H1 (cell line): ENCODE measurements around the gene ANKRD27. TPM values are rescaled to one million over a fixed set of nuclear protein-coding genes. Genes with fewer than 3 reads are reported as not detected.

Source experiments
- ASH2L ChIP-seq: fragments of 200-600, 300-600 bp; sonication (generic); IDR thresholded peaks from one replicate; pipeline ENCODE4 v1.7.1; 2017; ENCODE audit warnings: low read length
- BRCA1 ChIP-seq: IDR thresholded peaks from 2 replicates; pipeline ENCODE4 v1.6.1; 2012; ENCODE audit warnings: low read depth, low read length, improper control_type of control experiment
- KDM5A ChIP-seq: fragments of 200-600 bp; IDR thresholded peaks from 2 replicates; pipeline ENCODE4 v1.7.1; 2012; ENCODE audit warnings: mild to moderate bottlenecking, low read length, inconsistent platforms, mixed read lengths
- NANOG ChIP-seq: IDR thresholded peaks from 2 replicates; pipeline ENCODE4 v1.6.1; 2011; ENCODE audit warnings: low read length, low read depth, mild to moderate bottlenecking, inconsistent platforms; ENCODE audit not compliant: insufficient read depth, poor library complexity, severe bottlenecking
- SAP30 ChIP-seq: fragments of 300-600 bp; sonication (generic); IDR thresholded peaks from 2 replicates; pipeline ENCODE4 v1.7.1; 2012; ENCODE audit warnings: low read length, moderate library complexity, mild to moderate bottlenecking, inconsistent platforms; ENCODE audit not compliant: insufficient read depth, insufficient replicate concordance
- SIX5 ChIP-seq: IDR thresholded peaks from 2 replicates; pipeline ENCODE4 v1.6.1; 2011; ENCODE audit warnings: mild to moderate bottlenecking, low read depth, low read length
- polyA plus RNA-seq, 7 experiments: library from polyadenylated mRNA; depleted of rRNA in 3 of 7; stranded (reverse) in 5 of 7; unstranded in 2 of 7; fragments of >200 nt in 5 of 7; fragments of 200-250 nt in 2 of 7; gene quantifications; 1 replicate in 5 of 7; 2 replicates in 1 of 7; 4 replicates in 1 of 7; pipeline versions ENCODE4 v1.2.1 to v1.2.3, GENCODE V29; 2011 to 2013; ENCODE audit warnings: missing spikeins in 2 of 7, mixed read lengths in 2 of 7
- total RNA-seq: library from RNA; stranded (reverse); fragmentation: NEBNext Ultra II Directional; extraction: Animal tissue kit (Norgen Biotek cat#: 25700); gene quantifications from 2 replicates; pipeline ENCODE4 v1.2.1, GENCODE V29; 2021
- TF ChIP-seq, protein P1 (sequence below): fragments of 300-600 bp; sonication (generic); IDR thresholded peaks from 2 replicates; pipeline ENCODE4 v1.7.1; 2012; ENCODE audit warnings: low read length, moderate library complexity, mild to moderate bottlenecking, inconsistent platforms; ENCODE audit not compliant: insufficient replicate concordance

Gene ANKRD27
- total and polyA plus RNA-seq, 2 of the 8 experiments (the other 6 are each of a cell fraction or from before 2014, with no cell fraction given), result 27.9 to 55.7 TPM

DNA sequence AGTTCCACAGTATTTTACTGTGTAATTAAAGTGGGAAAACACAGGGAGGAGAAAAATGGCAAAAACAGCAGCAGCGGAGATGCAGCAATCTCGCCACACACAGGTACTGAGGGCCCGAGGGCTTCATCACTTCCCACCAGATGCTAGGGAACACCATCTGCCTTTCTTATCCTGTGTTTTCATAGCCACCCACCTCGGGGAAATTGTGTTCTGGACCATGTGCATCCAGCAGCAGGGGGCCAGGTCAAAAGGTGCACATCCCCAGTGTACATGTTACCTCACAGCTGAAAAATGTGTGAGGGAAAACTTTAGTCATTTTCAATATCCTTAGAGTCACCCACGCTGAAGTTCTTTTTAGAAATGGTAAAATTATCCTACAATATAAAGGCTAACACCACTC is 63.8 kb downstream of the ANKRD27 start (continued):
- no peak for TF ChIP-seq NANOG
- no peak for TF ChIP-seq KDM5A
- no peak for TF ChIP-seq ASH2L
- TF ChIP-seq, protein P1, sequence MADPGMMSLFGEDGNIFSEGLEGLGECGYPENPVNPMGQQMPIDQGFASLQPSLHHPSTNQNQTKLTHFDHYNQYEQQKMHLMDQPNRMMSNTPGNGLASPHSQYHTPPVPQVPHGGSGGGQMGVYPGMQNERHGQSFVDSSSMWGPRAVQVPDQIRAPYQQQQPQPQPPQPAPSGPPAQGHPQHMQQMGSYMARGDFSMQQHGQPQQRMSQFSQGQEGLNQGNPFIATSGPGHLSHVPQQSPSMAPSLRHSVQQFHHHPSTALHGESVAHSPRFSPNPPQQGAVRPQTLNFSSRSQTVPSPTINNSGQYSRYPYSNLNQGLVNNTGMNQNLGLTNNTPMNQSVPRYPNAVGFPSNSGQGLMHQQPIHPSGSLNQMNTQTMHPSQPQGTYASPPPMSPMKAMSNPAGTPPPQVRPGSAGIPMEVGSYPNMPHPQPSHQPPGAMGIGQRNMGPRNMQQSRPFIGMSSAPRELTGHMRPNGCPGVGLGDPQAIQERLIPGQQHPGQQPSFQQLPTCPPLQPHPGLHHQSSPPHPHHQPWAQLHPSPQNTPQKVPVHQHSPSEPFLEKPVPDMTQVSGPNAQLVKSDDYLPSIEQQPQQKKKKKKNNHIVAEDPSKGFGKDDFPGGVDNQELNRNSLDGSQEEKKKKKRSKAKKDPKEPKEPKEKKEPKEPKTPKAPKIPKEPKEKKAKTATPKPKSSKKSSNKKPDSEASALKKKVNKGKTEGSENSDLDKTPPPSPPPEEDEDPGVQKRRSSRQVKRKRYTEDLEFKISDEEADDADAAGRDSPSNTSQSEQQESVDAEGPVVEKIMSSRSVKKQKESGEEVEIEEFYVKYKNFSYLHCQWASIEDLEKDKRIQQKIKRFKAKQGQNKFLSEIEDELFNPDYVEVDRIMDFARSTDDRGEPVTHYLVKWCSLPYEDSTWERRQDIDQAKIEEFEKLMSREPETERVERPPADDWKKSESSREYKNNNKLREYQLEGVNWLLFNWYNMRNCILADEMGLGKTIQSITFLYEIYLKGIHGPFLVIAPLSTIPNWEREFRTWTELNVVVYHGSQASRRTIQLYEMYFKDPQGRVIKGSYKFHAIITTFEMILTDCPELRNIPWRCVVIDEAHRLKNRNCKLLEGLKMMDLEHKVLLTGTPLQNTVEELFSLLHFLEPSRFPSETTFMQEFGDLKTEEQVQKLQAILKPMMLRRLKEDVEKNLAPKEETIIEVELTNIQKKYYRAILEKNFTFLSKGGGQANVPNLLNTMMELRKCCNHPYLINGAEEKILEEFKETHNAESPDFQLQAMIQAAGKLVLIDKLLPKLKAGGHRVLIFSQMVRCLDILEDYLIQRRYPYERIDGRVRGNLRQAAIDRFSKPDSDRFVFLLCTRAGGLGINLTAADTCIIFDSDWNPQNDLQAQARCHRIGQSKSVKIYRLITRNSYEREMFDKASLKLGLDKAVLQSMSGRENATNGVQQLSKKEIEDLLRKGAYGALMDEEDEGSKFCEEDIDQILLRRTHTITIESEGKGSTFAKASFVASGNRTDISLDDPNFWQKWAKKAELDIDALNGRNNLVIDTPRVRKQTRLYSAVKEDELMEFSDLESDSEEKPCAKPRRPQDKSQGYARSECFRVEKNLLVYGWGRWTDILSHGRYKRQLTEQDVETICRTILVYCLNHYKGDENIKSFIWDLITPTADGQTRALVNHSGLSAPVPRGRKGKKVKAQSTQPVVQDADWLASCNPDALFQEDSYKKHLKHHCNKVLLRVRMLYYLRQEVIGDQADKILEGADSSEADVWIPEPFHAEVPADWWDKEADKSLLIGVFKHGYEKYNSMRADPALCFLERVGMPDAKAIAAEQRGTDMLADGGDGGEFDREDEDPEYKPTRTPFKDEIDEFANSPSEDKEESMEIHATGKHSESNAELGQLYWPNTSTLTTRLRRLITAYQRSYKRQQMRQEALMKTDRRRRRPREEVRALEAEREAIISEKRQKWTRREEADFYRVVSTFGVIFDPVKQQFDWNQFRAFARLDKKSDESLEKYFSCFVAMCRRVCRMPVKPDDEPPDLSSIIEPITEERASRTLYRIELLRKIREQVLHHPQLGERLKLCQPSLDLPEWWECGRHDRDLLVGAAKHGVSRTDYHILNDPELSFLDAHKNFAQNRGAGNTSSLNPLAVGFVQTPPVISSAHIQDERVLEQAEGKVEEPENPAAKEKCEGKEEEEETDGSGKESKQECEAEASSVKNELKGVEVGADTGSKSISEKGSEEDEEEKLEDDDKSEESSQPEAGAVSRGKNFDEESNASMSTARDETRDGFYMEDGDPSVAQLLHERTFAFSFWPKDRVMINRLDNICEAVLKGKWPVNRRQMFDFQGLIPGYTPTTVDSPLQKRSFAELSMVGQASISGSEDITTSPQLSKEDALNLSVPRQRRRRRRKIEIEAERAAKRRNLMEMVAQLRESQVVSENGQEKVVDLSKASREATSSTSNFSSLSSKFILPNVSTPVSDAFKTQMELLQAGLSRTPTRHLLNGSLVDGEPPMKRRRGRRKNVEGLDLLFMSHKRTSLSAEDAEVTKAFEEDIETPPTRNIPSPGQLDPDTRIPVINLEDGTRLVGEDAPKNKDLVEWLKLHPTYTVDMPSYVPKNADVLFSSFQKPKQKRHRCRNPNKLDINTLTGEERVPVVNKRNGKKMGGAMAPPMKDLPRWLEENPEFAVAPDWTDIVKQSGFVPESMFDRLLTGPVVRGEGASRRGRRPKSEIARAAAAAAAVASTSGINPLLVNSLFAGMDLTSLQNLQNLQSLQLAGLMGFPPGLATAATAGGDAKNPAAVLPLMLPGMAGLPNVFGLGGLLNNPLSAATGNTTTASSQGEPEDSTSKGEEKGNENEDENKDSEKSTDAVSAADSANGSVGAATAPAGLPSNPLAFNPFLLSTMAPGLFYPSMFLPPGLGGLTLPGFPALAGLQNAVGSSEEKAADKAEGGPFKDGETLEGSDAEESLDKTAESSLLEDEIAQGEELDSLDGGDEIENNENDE, result no peak
- no peak for TF ChIP-seq SIX5
- no peak for TF ChIP-seq SAP30
- no peak for TF ChIP-seq BRCA1
